ENCODE results near the gene CYP2B6. TPM values are rescaled to one million over a fixed set of nuclear protein-coding genes. Genes with fewer than 3 reads are reported as not detected.
"Not testable (repeated sequence)": the region's sequence is repeated elsewhere in the genome, so short reads cannot be mapped to it uniquely, and the experiment has no call there.

CYP2B6 gene
- total RNA-seq, 2 donors from 2014 or later = not detected

DNA sequence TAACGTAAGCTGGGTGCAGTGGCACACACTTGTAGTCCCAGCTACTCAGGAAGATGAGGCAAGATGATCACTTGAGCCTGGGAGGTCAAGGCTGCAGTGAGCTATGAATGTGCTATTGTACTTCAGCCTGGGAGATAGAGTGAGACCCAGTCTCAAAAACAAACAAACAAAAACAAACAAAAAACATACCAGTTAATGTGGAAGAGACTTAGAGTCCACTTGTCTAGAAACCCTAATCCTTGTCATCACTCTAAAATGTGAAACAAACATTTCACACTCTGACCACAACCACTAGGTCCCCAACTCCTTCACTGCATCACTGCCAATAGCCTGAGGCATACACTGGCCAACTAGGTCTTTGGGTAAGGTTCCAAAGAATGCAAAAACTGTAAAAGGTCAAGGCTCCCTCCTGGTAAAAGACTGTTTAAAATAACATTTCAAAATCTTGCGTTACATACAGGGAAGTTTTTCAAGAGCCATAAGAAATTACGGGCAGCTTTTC, 28.6 kb upstream of the CYP2B6 start:
- Histone ChIP-seq H3K4me3 (no peak overlapping the region), H3K36me3 (no peaks in the 10 kb centered on the region), H3K27me3 (replicated peaks; ENCODE audit: insufficient read depth) (no peaks in the 10 kb centered on the region), H3K9me3 (no peaks in the 10 kb centered on the region), H3K4me1 (ENCODE audit: control insufficient read depth in 1 of 2, low read depth in 2 of 2) (no peaks in the 10 kb centered on the region), H3K27ac (no peak overlapping the region)
- TF ChIP-seq, protein P1, sequence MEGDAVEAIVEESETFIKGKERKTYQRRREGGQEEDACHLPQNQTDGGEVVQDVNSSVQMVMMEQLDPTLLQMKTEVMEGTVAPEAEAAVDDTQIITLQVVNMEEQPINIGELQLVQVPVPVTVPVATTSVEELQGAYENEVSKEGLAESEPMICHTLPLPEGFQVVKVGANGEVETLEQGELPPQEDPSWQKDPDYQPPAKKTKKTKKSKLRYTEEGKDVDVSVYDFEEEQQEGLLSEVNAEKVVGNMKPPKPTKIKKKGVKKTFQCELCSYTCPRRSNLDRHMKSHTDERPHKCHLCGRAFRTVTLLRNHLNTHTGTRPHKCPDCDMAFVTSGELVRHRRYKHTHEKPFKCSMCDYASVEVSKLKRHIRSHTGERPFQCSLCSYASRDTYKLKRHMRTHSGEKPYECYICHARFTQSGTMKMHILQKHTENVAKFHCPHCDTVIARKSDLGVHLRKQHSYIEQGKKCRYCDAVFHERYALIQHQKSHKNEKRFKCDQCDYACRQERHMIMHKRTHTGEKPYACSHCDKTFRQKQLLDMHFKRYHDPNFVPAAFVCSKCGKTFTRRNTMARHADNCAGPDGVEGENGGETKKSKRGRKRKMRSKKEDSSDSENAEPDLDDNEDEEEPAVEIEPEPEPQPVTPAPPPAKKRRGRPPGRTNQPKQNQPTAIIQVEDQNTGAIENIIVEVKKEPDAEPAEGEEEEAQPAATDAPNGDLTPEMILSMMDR (IDR thresholded peaks at IDR 0.05) = no peak
- ATAC-seq (ENCODE audit: insufficient number of reproducible peaks, low FRiP score, low read depth) = no peak
- DNase-seq (ENCODE audit: low spot score) = no peak

DNA sequence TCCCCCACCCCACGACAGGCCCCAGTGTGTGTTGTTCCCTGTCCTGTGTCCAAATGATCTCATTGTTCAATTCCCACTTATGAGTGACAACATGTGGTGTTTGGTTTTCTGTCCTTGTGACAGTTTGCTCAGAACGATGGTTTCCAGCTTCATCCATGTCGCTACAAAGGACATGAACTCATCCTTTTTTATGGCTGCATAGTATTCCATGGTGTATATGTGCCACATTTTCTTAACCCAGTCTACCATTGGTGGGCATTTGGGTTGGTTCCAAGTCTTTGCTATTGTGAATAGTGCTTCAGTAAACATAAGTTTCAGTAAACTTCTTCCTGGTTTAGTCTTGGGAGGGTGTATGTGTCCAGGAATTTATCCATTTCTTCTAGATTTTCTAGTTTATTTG, 26.7 kb upstream of the CYP2B6 start:
- not testable (repeated sequence) for H3K4me1 ChIP-seq (ENCODE audit: control insufficient read depth in 1 of 2, low read depth in 2 of 2); ATAC-seq (ENCODE audit: insufficient number of reproducible peaks, low FRiP score, low read depth); DNase-seq (ENCODE audit: low spot score); H3K9me3 ChIP-seq; H3K36me3 ChIP-seq; H3K27me3 ChIP-seq (replicated peaks; ENCODE audit: insufficient read depth); H3K4me3 ChIP-seq; H3K27ac ChIP-seq

DNA sequence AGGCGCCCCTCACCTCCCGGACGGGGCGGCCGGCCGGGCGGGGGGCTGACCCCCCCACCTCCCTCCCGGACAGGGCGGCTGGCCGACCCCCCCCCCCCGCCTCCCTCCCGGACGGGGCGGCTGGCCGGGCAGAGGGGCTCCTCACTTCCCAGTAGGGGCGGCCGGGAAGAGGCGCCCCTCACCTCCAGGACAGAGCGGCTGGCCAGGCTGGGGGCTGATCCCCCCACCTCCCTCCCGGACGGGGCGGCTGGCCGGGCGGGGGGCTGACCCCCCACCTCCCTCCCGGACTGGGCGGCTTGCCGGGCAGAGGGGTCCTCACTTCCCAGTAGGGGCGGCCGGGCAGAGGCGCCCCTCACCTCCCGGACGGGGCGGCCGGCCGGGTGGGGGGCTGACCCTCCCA, 25.7 kb upstream of the CYP2B6 start:
- H3K27me3 ChIP-seq (replicated peaks; ENCODE audit: insufficient read depth); H3K27ac ChIP-seq; H3K36me3 ChIP-seq; H3K4me3 ChIP-seq; H3K4me1 ChIP-seq (ENCODE audit: control insufficient read depth in 1 of 2, low read depth in 2 of 2); H3K9me3 ChIP-seq; ATAC-seq (ENCODE audit: insufficient number of reproducible peaks, low FRiP score, low read depth); DNase-seq (ENCODE audit: low spot score): not testable (repeated sequence)

DNA sequence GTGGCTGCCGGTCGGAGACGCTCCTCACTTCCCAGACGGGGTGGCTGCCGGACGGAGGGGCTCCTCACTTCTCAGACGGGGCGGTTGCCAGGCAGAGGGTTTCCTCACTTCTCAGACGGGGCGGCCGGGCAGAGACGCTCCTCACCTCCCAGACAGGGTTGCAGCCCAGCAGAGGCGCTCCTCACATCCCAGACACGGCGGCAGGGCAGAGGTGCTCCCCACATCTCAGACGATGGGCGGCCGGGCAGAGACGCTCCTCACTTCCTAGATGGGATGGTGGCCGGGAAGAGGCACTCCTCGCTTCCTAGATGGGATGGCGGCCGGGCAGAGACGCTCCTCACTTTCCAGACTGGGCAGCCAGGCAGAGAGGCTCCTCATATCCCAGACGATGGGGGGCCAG, 24.5 kb upstream of the CYP2B6 start:
- not testable (repeated sequence) for DNase-seq (ENCODE audit: low spot score); H3K36me3 ChIP-seq; H3K27me3 ChIP-seq (replicated peaks; ENCODE audit: insufficient read depth); ATAC-seq (ENCODE audit: insufficient number of reproducible peaks, low FRiP score, low read depth); H3K27ac ChIP-seq; H3K4me1 ChIP-seq (ENCODE audit: control insufficient read depth in 1 of 2, low read depth in 2 of 2); H3K9me3 ChIP-seq; H3K4me3 ChIP-seq

DNA sequence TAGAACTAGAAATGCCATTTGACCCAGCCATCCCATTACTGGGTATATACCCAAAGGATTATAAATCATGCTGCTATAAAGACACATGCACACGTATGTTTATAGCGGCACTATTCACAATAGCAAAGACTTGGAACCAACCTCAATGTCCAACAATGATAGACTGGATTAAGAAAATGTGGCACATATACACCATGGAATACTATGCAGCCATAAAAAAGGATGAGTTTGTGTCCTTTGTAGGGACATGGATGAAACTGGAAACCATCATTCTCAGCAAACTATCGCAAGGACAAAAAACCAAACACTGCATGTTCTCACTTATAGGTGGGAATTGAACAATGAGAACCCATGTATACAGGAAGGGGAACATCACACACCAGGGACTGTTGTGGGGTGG, 23.0 kb upstream of the CYP2B6 start:
- DNase-seq (ENCODE audit: low spot score); ATAC-seq (ENCODE audit: insufficient number of reproducible peaks, low FRiP score, low read depth); H3K9me3 ChIP-seq; H3K4me1 ChIP-seq (ENCODE audit: control insufficient read depth in 1 of 2, low read depth in 2 of 2); H3K27me3 ChIP-seq (replicated peaks; ENCODE audit: insufficient read depth); H3K4me3 ChIP-seq; H3K27ac ChIP-seq; H3K36me3 ChIP-seq: not testable (repeated sequence)

DNA sequence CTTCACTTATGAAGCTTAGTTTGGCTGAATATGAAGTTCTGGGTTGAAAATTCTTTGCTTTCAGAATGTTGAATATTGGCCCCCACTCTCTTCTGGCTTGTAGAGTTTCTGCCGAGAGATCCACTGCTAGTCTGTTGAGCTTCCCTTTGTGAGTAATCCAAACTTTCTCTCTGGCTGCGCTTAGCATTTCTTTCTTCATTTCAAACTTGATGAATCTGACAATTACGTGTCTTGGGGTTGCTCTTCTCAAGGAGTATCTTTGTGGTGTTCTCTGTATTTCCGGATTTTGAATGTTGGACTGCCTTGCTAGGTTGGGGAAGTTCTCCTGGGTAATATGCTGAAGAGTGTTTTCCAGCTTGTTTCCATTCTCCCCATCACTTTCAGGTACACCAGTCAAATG, 21.4 kb upstream of the CYP2B6 start:
- ATAC-seq (ENCODE audit: insufficient number of reproducible peaks, low FRiP score, low read depth); H3K4me3 ChIP-seq; H3K36me3 ChIP-seq; H3K27me3 ChIP-seq (replicated peaks; ENCODE audit: insufficient read depth); H3K4me1 ChIP-seq (ENCODE audit: control insufficient read depth in 1 of 2, low read depth in 2 of 2); DNase-seq (ENCODE audit: low spot score); H3K9me3 ChIP-seq; H3K27ac ChIP-seq: not testable (repeated sequence)

DNA sequence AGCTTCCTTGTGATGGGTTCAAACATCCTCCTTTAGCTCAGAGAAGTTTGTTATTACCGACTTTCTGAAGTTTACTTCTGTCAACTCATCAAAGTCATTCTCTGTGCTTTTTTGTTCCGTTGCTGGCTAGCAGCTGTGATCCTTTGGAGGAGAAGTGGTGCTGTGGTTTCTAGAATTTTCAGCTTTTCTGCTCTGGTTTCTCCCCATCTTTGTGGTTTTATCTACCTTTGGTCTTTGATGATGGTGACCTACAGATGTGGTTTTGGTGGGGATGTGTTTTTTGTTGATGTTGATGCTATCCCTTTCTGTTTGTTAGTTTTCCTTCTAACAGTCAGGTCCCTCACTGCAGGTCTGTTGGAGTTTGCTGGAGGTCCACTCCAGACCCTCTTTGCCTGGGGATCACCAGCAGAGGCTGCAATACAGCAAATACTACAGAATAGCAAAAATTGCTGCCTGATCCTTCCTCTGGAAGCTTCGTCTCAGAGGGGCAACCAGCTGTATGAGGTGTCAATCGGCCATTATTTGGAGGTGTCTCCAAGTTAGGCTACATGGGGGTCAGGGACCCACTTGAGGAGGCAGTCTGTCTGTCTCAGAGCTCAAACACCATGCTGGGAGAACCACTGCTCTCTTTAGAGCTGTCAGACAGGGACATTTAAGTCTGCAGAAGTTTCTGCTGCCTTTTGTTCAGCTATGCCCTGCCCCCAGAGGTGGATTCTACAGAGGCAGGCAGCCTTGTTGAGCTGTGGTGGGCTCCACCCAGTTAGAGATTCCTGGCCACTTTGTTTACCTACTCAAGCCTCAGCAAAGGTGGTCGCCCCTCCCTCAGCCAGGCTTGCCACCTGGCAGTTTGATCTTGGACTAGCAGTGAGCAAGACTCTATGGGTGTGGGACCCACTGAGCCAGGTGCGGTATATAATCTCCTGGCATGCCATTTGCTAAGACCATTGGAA, 20.4 kb upstream of the CYP2B6 start:
- not testable (repeated sequence) for H3K4me3 ChIP-seq; H3K27me3 ChIP-seq (replicated peaks; ENCODE audit: insufficient read depth); H3K4me1 ChIP-seq (ENCODE audit: control insufficient read depth in 1 of 2, low read depth in 2 of 2); H3K36me3 ChIP-seq; H3K9me3 ChIP-seq; DNase-seq (ENCODE audit: low spot score); H3K27ac ChIP-seq; ATAC-seq (ENCODE audit: insufficient number of reproducible peaks, low FRiP score, low read depth)

DNA sequence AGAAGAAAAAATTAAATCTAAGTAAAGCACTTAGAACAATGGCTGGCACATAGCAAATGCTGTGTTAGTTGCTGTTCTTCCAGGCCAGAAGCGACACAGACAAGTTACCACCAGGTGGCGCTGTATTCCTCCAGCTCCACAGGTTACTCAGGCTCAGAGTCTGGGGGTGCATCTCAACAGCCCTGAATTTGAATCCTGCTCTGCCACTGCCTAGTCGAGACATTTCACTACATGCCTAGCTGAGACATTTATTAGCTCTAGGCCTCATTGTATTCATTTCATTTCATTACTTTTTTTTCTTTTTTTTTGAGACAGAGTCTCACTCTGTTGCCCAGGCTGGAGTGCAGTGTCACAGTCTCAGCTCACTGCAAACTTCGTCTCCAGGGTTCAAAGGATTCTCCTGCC, 16.4 kb upstream of the CYP2B6 start:
- H3K27ac ChIP-seq = no peak overlapping the region
- TF ChIP-seq, protein P1 (IDR thresholded peaks at IDR 0.05) = peak; percentile 75
- H3K9me3 ChIP-seq = no peaks in the 10 kb centered on the region
- ATAC-seq (ENCODE audit: insufficient number of reproducible peaks, low FRiP score, low read depth) (no peak), DNase-seq (ENCODE audit: low spot score) (peak; percentile 31)
- no peaks in the 10 kb centered on the region for H3K4me1 ChIP-seq (ENCODE audit: control insufficient read depth in 1 of 2, low read depth in 2 of 2)
- H3K4me3 ChIP-seq = no peak overlapping the region
- no peaks in the 10 kb centered on the region for H3K27me3 ChIP-seq (replicated peaks; ENCODE audit: insufficient read depth)
- H3K36me3 ChIP-seq = no peaks in the 10 kb centered on the region

All from thoracic aorta (tissue), 2 donors.